GM12878 (cell line): Measurements from ENCODE around the gene DMXL1. TPM values are rescaled to one million over a fixed set of nuclear protein-coding genes. Genes with fewer than 3 reads are reported as not detected.
A peak's percentile ranks its signal among the peaks of the same experiment; 100 is the strongest.

Experiments used
- ATAC-seq: fragments of 200-7000 bp; cut with Tn5 transposase; 3 replicates; pipeline ENCODE4 v1.9.1; 2020; ENCODE audit warnings: mild to moderate bottlenecking, moderate library complexity
- Bru-seq: library from RNA; stranded (reverse); fragments of 400-500 nt; gene quantifications from one replicate; lab custom pipeline; 2021; lab: Mats Ljungman, UMichigan
- BruChase-seq, 2 experiments: library from RNA; stranded (reverse); fragments of 400-500 nt; gene quantifications; one replicate each; lab custom pipeline; 2021; lab: Mats Ljungman, UMichigan
- BruUV-seq: library from RNA; stranded (reverse); fragments of 400-500 nt; replicated peaks from 2 replicates; lab custom pipeline; 2021; lab: Mats Ljungman, UMichigan
- CTCF ChIA-PET: fragments of 300-600 bp; sonication (Branson Sonifier 250); formaldehyde crosslinking; extraction: SDS; loops from one replicate; lab custom pipeline; 2021; ENCODE audit warnings: inconsistent platforms; lab: Yijun Ruan, JAX
- POLR2A ChIA-PET: fragments of 350-600 bp; formaldehyde crosslinking; extraction: SDS; loops from one replicate; lab custom pipeline; 2021; ENCODE audit warnings: inconsistent platforms; lab: Charles Lee
- RAD21 ChIA-PET: fragments of 300-600 bp; sonication (Branson Sonifier 250); formaldehyde crosslinking; loops from one replicate; lab custom pipeline; 2023; ENCODE audit warnings: antibody characterized with exemption; ENCODE audit not compliant: unreplicated experiment; lab: Charles Lee
- SMC1A ChIA-PET: fragments of 300-600 bp; sonication (Branson Sonifier 250); formaldehyde crosslinking; loops from one replicate; lab custom pipeline; 2023; ENCODE audit not compliant: unreplicated experiment, uncharacterized antibody; lab: Charles Lee
- DNase-seq: peaks from one replicate; pipeline ENCODE4 v3.0.0-alpha.2; 2011; ENCODE audit warnings: low read depth, low spot score
- FAIRE-seq: peaks from 3 replicates; lab custom pipeline; 2011; peaks lifted over from hg19 to GRCh38; lab: Jason Lieb, UNC
- H2AFZ ChIP-seq: 2 replicates; pipeline ENCODE4 v1.6.0; 2011; ENCODE audit warnings: low read depth, low read length, control low read depth; ENCODE audit not compliant: control insufficient read depth
- H3K27ac ChIP-seq: 2 replicates; pipeline ENCODE4 v1.5.1; 2011; ENCODE audit warnings: control low read depth; ENCODE audit not compliant: control insufficient read depth, insufficient read depth
- H3K27me3 ChIP-seq, 2 experiments: replicated peaks in 1 of 2; 2 replicates each; pipeline versions ENCODE4 v1.6.0 to v1.6.1; 2011; ENCODE audit warnings: low read length in 1 of 2; ENCODE audit not compliant: control insufficient read depth in 2 of 2, insufficient read depth in 2 of 2
- H3K36me3 ChIP-seq, 2 experiments: 2 replicates each; pipeline ENCODE4 v1.5.1; 2011; ENCODE audit warnings: low read length in 1 of 2; ENCODE audit not compliant: control insufficient read depth in 2 of 2, insufficient read depth in 2 of 2
- H3K4me1 ChIP-seq: 2 replicates; pipeline ENCODE4 v1.6.1; 2011; ENCODE audit warnings: mild to moderate bottlenecking, low read length, moderate library complexity, mixed read lengths; ENCODE audit not compliant: control insufficient read depth, insufficient read depth
- H3K4me2 ChIP-seq: 2 replicates; pipeline ENCODE4 v1.6.0; 2011; ENCODE audit warnings: control low read depth; ENCODE audit not compliant: control insufficient read depth, insufficient read depth
- H3K4me3 ChIP-seq: fragments of 200-600 bp; sonication (generic); 2 replicates; pipeline ENCODE4 v1.5.1; 2016
- H3K79me2 ChIP-seq: 2 replicates; pipeline ENCODE4 v1.6.0; 2011; ENCODE audit warnings: low read length; ENCODE audit not compliant: control insufficient read depth, insufficient read depth
- H3K9ac ChIP-seq: 2 replicates; pipeline ENCODE4 v1.8.0; 2011; ENCODE audit warnings: low read length, control low read depth, mixed read lengths; ENCODE audit not compliant: control insufficient read depth, insufficient read depth
- H3K9me3 ChIP-seq: replicated peaks from 3 replicates; pipeline ENCODE4 v1.5.1; 2011; ENCODE audit warnings: mild to moderate bottlenecking, low read length; ENCODE audit not compliant: control insufficient read depth, insufficient read depth
- H4K20me1 ChIP-seq: 2 replicates; pipeline ENCODE4 v1.6.0; 2011; ENCODE audit not compliant: control insufficient read depth, insufficient read depth
- ATF7 ChIP-seq: fragments of 450-650 bp; IDR thresholded peaks from 2 replicates; pipeline ENCODE4 v1.6.1; 2016; ENCODE audit warnings: low read depth, mild to moderate bottlenecking
- BRCA1 ChIP-seq: IDR thresholded peaks from 2 replicates; pipeline ENCODE4 v1.6.1; 2011; ENCODE audit warnings: low read depth, low read length, improper control_type of control experiment
- CREM ChIP-seq: IDR thresholded peaks from 2 replicates; pipeline ENCODE4 v1.6.1; 2014; ENCODE audit warnings: antibody characterized with exemption, low read depth
- E4F1 ChIP-seq: fragments of 450-650 bp; IDR thresholded peaks from 2 replicates; pipeline ENCODE4 v1.6.1; 2018; ENCODE audit warnings: borderline replicate concordance, mild to moderate bottlenecking; ENCODE audit not compliant: partially characterized antibody
- ESRRA ChIP-seq: IDR thresholded peaks from 2 replicates; pipeline ENCODE4 v1.6.1; 2012; ENCODE audit warnings: mild to moderate bottlenecking, low read length, improper control_type of control experiment
- FOXK2 ChIP-seq: fragments of 450-650 bp; IDR thresholded peaks from 2 replicates; pipeline ENCODE4 v1.6.1; 2017; ENCODE audit warnings: mild to moderate bottlenecking, moderate library complexity
- KAT2A ChIP-seq: conservative IDR thresholded peaks from 2 replicates; pipeline ENCODE4 v1.6.1; 2011; ENCODE audit warnings: low read depth, low read length; ENCODE audit not compliant: control insufficient read depth
- KDM1A ChIP-seq: fragments of 200-600 bp; sonication (generic); IDR thresholded peaks from 2 replicates; pipeline ENCODE4 v1.6.1; 2016; ENCODE audit warnings: borderline replicate concordance
- NRF1 ChIP-seq: conservative IDR thresholded peaks from 2 replicates; pipeline ENCODE4 v1.6.1; 2011; ENCODE audit warnings: mild to moderate bottlenecking, low read depth, low read length, improper control_type of control experiment
- RB1 ChIP-seq: fragments of 450-650 bp; formaldehyde crosslinking; IDR thresholded peaks from 2 replicates; pipeline ENCODE4 v1.6.1; 2017; ENCODE audit warnings: mild to moderate bottlenecking, borderline replicate concordance
- RBBP5 ChIP-seq: fragments of 200-600 bp; sonication (generic); conservative IDR thresholded peaks from 2 replicates; pipeline ENCODE4 v1.6.1; 2016
- RUNX3 ChIP-seq: IDR thresholded peaks from 2 replicates; pipeline ENCODE4 v1.6.1; 2012; ENCODE audit warnings: low read length, inconsistent platforms
- SREBF1 ChIP-seq: IDR thresholded peaks from 2 replicates; pipeline ENCODE4 v1.6.1; 2012; ENCODE audit warnings: mild to moderate bottlenecking, low read length
- ZBTB33 ChIP-seq: fragments of 450-650 bp; IDR thresholded peaks from 2 replicates; pipeline ENCODE4 v1.6.1; 2017; ENCODE audit warnings: mild to moderate bottlenecking
- WGBS: methylation state at CpG from one replicate; pipeline ENCODE4 v1.1.6; 2016; ENCODE audit warnings: low lambda C conversion rate; ENCODE audit not compliant: insufficient replicate concordance, insufficient coverage; ENCODE audit errors: missing lambda C conversion rate; 5-methylcytosine and 5-hydroxymethylcytosine counted together
- in situ Hi-C: fragments of 300-500 bp; cut with MboI; formaldehyde crosslinking; loops from 9 replicates; pipeline ENCODE4 v1.14.3; 2018; ENCODE audit warnings: mixed read lengths
- intact Hi-C: fragments of 100-400 bp; cut with micrococcal nuclease; formaldehyde crosslinking; loops from one replicate; pipeline ENCODE4 v1.14.2; 2022; ENCODE audit not compliant: unreplicated experiment
- long read RNA-seq, 2 experiments: library from polyadenylated mRNA; unstranded; transcript quantifications; one replicate each; pipeline ENCODE4 v2.0.0, GENCODE V29; 2019 to 2020
- polyA minus RNA-seq, 3 experiments: library from RNA; depleted of rRNA, polyadenylated mRNA; stranded (reverse); fragments of >200 nt; gene quantifications; 2 replicates each; pipeline ENCODE4 v1.2.3, GENCODE V29; 2011
- polyA plus RNA-seq, 11 experiments: library from polyadenylated mRNA; depleted of rRNA in 4 of 11; unstranded in 6 of 11; stranded (reverse) in 5 of 11; fragments of >200 nt; fragmentation: Nextera tagmentation in 4 of 11; fragmentation: Illumina TruSeq in 1 of 11; extraction: Ambion mirVana in 4 of 11; extraction: Trizol in 1 of 11; gene quantifications; 1 replicate in 1 of 11; 2 replicates in 10 of 11; pipeline versions ENCODE4 v1.2.1 to v1.2.3, GENCODE V29; 2011 to 2016; ENCODE audit warnings: inconsistent platforms in 2 of 11, missing spikeins in 2 of 11, low read depth in 1 of 11
- total RNA-seq, 4 experiments: library from RNA; depleted of rRNA in 3 of 4; stranded (reverse); fragments of >200 nt in 3 of 4; fragmentation: Illumina TruSeq in 1 of 4; extraction: Trizol in 1 of 4; gene quantifications; 2 replicates each; pipeline versions ENCODE4 v1.2.1 to v1.2.3, GENCODE V29; 2013 to 2021

Gene DMXL1
- 353 and 379 TPM in 2 replicates for total RNA-seq (2013; cell fraction: nucleolus; rRNA removed)
- total RNA-seq (2014; rRNA removed): 52.8 and 60.0 TPM in 2 replicates
- 67.7 and 68.4 TPM in 2 replicates for total RNA-seq (2014; rRNA removed; fragmentation: Illumina TruSeq; extraction: Trizol)
- total RNA-seq (2021): 45.7 and 49.2 TPM in 2 replicates
- 11.7 TPM for polyA plus RNA-seq (2011; ENCODE audit: low read depth)
- polyA plus RNA-seq (2011; rRNA removed): 34.2 and 51.2 TPM in 2 replicates
- 8.6 and 10.3 TPM in 2 replicates for polyA plus RNA-seq (2011; cell fraction: cytosol; rRNA removed)
- 27.8 and 34.6 TPM in 2 replicates for polyA plus RNA-seq (2011; cell fraction: nucleus; rRNA removed)
- 24.8 and 28.3 TPM in 2 replicates for polyA plus RNA-seq (2012)
- polyA plus RNA-seq (2014; fragmentation: Illumina TruSeq; extraction: Trizol): 37.1 and 73.0 TPM in 2 replicates
- 10 to 100 TPM in 1 of 2 experiments, 1 to 10 TPM in 1; 9.1 to 11.0 TPM for polyA plus RNA-seq (2014; fragmentation: Nextera tagmentation; extraction: Ambion mirVana)
- polyA plus RNA-seq (2014; rRNA removed): 23.6 and 34.1 TPM in 2 replicates
- 10 to 100 TPM; 27.7 to 29.6 TPM for polyA plus RNA-seq (2016; fragmentation: Nextera tagmentation; extraction: Ambion mirVana)
- polyA minus RNA-seq (2011; rRNA and poly(A)+ RNA removed): 50.9 and 75.0 TPM in 2 replicates
- polyA minus RNA-seq (2011; cell fraction: cytosol; rRNA and poly(A)+ RNA removed): 16.4 and 17.1 TPM in 2 replicates
- polyA minus RNA-seq (2011; cell fraction: nucleus; rRNA and poly(A)+ RNA removed): 73.7 and 94.3 TPM in 2 replicates
- Bru-seq, nascent RNA: percentile 88 among the genes with signal in this experiment
- percentile 82 among the genes with signal in this experiment for BruChase-seq, experiment 1, labeled RNA remaining after a 6-hour chase
- percentile 84 among the genes with signal in this experiment for BruChase-seq, experiment 2, labeled RNA remaining after a 2-hour chase
- long read RNA-seq, experiment 1, partial matches to known transcripts: 4 of 7 reads
- long read RNA-seq, experiment 1, other reads (novel, unspliced or antisense): 1 of 7 reads
- long read RNA-seq, experiment 2, partial matches to known transcripts: 21 of 36 reads
- long read RNA-seq, experiment 2, other reads (novel, unspliced or antisense): 15 of 36 reads

GRCh38 chr5:119070828-119071560 is at the start of gene DMXL1:
TSS of gene DMXL1 (plus strand) at chr5:119071087. CDS start at chr5:119071570, 483 bp downstream.
- ChIA-PET CTCF (interaction anchor here (0.5 to 2.3 kb wide), 13 partner anchors 21 to 363 kb away, joined by 3 to 14 read pairs (median 4); partner anchors contain the start of gene DTWD2), POLR2A (interaction anchor here (0.6 to 1.9 kb wide), 19 partner anchors 9 to 296 kb away, joined by 3 to 8 read pairs (median 4); no protein-coding TSS in a partner anchor), RAD21 (interaction anchor here (0.6 to 2.9 kb wide), 18 partner anchors 8 to 399 kb away, joined by 3 to 31 read pairs (median 4); partner anchors contain the start of gene DTWD2), SMC1A (interaction anchor here (0.7 to 2.5 kb wide), 18 partner anchors 8 to 340 kb away, joined by 3 to 12 read pairs (median 4); partner anchors contain the start of gene DTWD2)
- H3K36me3 ChIP-seq: no peaks in the 10 kb centered on the region
- H3K4me2 ChIP-seq: peak within 1 kb of the TSS; percentile 95
- no peaks in the 10 kb centered on the region for H4K20me1 ChIP-seq
- H3K79me2 ChIP-seq: peaks cover 51% of the 10 kb centered on the region
- peak within 1 kb of the TSS; percentile 79 for H3K4me3 ChIP-seq
- peak within 1 kb of the TSS; percentile 89 for H2AFZ ChIP-seq
- in situ Hi-C loops: no loop called here
- peak; percentile 99 for DNase-seq
- peak within 1 kb of the TSS; percentile 91 for H3K27ac ChIP-seq
- peak within 1 kb of the TSS; percentile 96 for H3K9ac ChIP-seq
- WGBS: 2% methylated on average over 38 of the region's 68 CpGs
- TSS peak; percentile 59 for BruUV-seq
- H3K4me1 ChIP-seq: peaks cover 5% of the 10 kb centered on the region
- no peak for FAIRE-seq
- peak; percentile 84 for ATAC-seq
- H3K9me3 ChIP-seq: no peaks in the 10 kb centered on the region
- intact Hi-C loops: loop anchor here (2.0 to 10.0 kb wide), 7 partner anchors 40 to 346 kb away; partner anchors contain the start of genes DTWD2 and TNFAIP8
- H3K27me3 ChIP-seq: no peaks in the 10 kb centered on the region
- TF ChIP-seq ZBTB33: no peak; the same call in 1 of the 2 replicates
- no peak for TF ChIP-seq KDM1A
- TF ChIP-seq ATF7: peak; percentile 68
- no peak for TF ChIP-seq FOXK2
- no peak; the same call in 1 of the 2 replicates for TF ChIP-seq SREBF1
- TF ChIP-seq RBBP5: no peak
- 0 out of 2 replicates have a peak, but pooled peaks have one; percentile 8 for TF ChIP-seq NRF1
- peak; percentile 56 for TF ChIP-seq E4F1
- TF ChIP-seq ESRRA: no peak
- peak; percentile 78 for TF ChIP-seq BRCA1
- peak; percentile 24; the same call in 1 of the 2 replicates for TF ChIP-seq RB1
- no peak for TF ChIP-seq KAT2A
- peak; percentile 98 for TF ChIP-seq RUNX3
- 0 out of 2 replicates have a peak, but pooled peaks have one; percentile 78 for TF ChIP-seq CREM
